PFSK-1 (cell line): ENCODE measurements around the gene SLC43A3.
A peak's percentile ranks its signal among the peaks of the same experiment; 100 is the strongest.

Experiments
- FOXP2 ChIP-seq: optimal IDR thresholded peaks from 2 replicates; pipeline ENCODE3; 2011; ENCODE audit warnings: borderline replicate concordance, control low read depth, inconsistent platforms; ENCODE audit not compliant: insufficient read depth; ENCODE audit errors: extremely low read length, extremely low read depth
- POLR2AphosphoS5 ChIP-seq: IDR thresholded peaks from 2 replicates; pipeline ENCODE4 v1.6.1; 2012; ENCODE audit warnings: low read depth, mild to moderate bottlenecking, control low read depth, low read length, moderate library complexity
- REST ChIP-seq, 2 experiments: IDR thresholded peaks; 2 replicates each; pipeline versions ENCODE4 v1.6.1 to v1.8.0; 2011 to 2012; ENCODE audit warnings: low read depth in 2 of 2, low read length in 2 of 2, control low read depth in 1 of 2, inconsistent platforms in 1 of 2, mild to moderate bottlenecking in 1 of 2, moderate library complexity in 1 of 2; ENCODE audit not compliant: insufficient read depth in 1 of 2
- SIN3A ChIP-seq: IDR thresholded peaks from 2 replicates; pipeline ENCODE4 v1.6.1; 2012; ENCODE audit warnings: mild to moderate bottlenecking, low read length, moderate library complexity, borderline replicate concordance; ENCODE audit not compliant: insufficient read depth
- TAF1 ChIP-seq: IDR thresholded peaks from 2 replicates; pipeline ENCODE4 v1.6.1; 2012; ENCODE audit warnings: low read length, control low read depth, borderline replicate concordance; ENCODE audit not compliant: insufficient read depth

The SLC43A3 gene

GRCh38 chr11:57386178-57386940 is 40.6 kb downstream of the SLC43A3 start:
- TF ChIP-seq TAF1 (no peak), REST (IDR thresholded peaks at IDR 0.05; ENCODE audit: insufficient read depth in 1 of 2, low read depth in 2 of 2, low read length in 2 of 2) (no peak), POLR2AphosphoS5 (no peak), SIN3A (no peak), FOXP2 (no peak)

- TF ChIP-seq TAF1, result no peak
- no peak for TF ChIP-seq POLR2AphosphoS5
- no peak for TF ChIP-seq FOXP2
- TF ChIP-seq SIN3A, result no peak
- TF ChIP-seq REST (IDR thresholded peaks at IDR 0.05; ENCODE audit: insufficient read depth in 1 of 2, low read depth in 2 of 2, low read length in 2 of 2), result no peak
Observed at GRCh38 chr11:57380975-57381374, 45.9 kb downstream of the SLC43A3 start, which contains the start of gene PRG3. Gene PRG3 (minus strand): TSS chr11:57381150. CDS start chr11:57380708, 442 bp downstream.

GRCh38 chr11:57379732-57380131 is 47.2 kb downstream of the SLC43A3 start:
- TF ChIP-seq SIN3A (no peak), TAF1 (no peak), POLR2AphosphoS5 (no peak), REST (IDR thresholded peaks at IDR 0.05; ENCODE audit: insufficient read depth in 1 of 2, low read depth in 2 of 2, low read length in 2 of 2) (peak; percentile 92 to 96), FOXP2 (no peak)

- TF ChIP-seq POLR2AphosphoS5 (no peak), FOXP2 (no peak)
Observed at GRCh38 chr11:57378186-57378585, 48.7 kb downstream of the SLC43A3 start.

- TF ChIP-seq REST (IDR thresholded peaks at IDR 0.05; ENCODE audit: insufficient read depth in 1 of 2, low read depth in 2 of 2, low read length in 2 of 2), result no peak
- no peak for TF ChIP-seq SIN3A
- no peak for TF ChIP-seq FOXP2
- TF ChIP-seq TAF1, result no peak
- no peak for TF ChIP-seq POLR2AphosphoS5
Observed at GRCh38 chr11:57377107-57377506, 49.8 kb downstream of the SLC43A3 start.
